HCT116 (cell line): ENCODE data around the gene FAT1.

Source experiments
- EZH2 ChIP-seq: fragments of 200-600 bp; sonication (generic); IDR thresholded peaks from 2 replicates; pipeline ENCODE4 v1.6.1; 2017; ENCODE audit warnings: antibody characterized with exemption, mixed run types
- SP1 ChIP-seq: IDR thresholded peaks from 2 replicates; pipeline ENCODE4 v1.6.1; 2012; ENCODE audit warnings: low read depth
- TF ChIP-seq, protein P1 (sequence below): IDR thresholded peaks from 2 replicates; pipeline ENCODE4 v1.6.1; 2012; ENCODE audit warnings: low read depth

DNA sequence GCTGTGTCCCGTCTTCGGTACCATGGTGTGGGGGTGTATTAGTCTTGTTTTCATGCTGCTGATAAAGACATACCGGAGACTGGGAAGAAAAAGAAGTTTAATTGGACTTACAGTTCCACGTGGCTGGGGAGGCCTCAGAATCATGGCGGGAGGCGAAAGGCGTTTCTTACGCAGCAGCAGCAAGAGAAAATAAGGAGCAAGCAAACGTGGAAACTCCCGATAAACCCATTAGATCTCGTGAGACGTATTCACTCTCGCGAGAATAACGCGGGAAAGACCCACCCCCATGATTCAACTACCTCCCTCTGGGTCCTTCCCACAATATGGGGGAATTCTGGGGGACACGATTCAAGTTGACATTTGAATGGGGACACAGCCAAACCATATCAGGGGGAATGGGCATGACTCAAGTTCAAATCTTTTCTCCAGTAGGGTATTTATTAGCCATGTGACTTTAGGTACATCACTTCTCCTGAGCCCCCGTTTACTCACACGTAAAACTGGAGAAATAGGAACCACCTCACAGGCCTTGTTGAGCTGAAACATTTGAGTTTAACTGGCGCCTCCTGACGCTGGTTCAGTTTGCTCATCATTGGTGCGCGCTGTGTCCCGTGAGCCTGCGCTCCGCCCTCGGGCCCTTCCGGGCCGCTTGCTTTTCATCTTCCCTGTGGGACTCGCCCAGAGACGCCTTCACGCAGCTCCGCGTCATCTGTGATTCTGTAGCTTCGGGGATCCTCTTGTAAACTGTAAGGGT is 35.5 kb upstream of the FAT1 start:
- TF ChIP-seq EZH2 (no peak), SP1 (no peak)
- TF ChIP-seq, protein P1, sequence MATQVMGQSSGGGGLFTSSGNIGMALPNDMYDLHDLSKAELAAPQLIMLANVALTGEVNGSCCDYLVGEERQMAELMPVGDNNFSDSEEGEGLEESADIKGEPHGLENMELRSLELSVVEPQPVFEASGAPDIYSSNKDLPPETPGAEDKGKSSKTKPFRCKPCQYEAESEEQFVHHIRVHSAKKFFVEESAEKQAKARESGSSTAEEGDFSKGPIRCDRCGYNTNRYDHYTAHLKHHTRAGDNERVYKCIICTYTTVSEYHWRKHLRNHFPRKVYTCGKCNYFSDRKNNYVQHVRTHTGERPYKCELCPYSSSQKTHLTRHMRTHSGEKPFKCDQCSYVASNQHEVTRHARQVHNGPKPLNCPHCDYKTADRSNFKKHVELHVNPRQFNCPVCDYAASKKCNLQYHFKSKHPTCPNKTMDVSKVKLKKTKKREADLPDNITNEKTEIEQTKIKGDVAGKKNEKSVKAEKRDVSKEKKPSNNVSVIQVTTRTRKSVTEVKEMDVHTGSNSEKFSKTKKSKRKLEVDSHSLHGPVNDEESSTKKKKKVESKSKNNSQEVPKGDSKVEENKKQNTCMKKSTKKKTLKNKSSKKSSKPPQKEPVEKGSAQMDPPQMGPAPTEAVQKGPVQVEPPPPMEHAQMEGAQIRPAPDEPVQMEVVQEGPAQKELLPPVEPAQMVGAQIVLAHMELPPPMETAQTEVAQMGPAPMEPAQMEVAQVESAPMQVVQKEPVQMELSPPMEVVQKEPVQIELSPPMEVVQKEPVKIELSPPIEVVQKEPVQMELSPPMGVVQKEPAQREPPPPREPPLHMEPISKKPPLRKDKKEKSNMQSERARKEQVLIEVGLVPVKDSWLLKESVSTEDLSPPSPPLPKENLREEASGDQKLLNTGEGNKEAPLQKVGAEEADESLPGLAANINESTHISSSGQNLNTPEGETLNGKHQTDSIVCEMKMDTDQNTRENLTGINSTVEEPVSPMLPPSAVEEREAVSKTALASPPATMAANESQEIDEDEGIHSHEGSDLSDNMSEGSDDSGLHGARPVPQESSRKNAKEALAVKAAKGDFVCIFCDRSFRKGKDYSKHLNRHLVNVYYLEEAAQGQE = no peak
